Measurements from ENCODE around the gene ITGB5.

ITGB5 gene

DNA sequence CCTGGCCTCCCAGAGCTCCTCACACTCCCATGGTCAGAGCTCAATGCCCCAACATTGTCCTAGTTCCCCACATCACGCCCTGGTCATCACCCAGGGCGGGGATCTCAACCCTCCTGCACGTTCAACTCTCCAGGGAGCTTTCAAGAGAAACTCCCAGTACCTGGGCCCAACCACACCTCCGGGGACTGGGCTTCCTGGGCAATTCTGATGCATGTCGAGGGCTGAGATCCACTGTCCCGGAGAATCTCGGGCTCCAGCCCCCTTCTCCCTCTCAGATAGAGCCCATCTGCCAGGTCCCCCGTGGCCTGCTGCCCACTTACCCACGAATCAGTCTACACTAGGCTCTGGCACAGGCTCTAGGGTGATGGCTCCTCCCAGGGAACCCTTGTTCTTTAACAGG is 117.7 kb downstream of the ITGB5 start (continued):
- TF ChIP-seq, protein P1, sequence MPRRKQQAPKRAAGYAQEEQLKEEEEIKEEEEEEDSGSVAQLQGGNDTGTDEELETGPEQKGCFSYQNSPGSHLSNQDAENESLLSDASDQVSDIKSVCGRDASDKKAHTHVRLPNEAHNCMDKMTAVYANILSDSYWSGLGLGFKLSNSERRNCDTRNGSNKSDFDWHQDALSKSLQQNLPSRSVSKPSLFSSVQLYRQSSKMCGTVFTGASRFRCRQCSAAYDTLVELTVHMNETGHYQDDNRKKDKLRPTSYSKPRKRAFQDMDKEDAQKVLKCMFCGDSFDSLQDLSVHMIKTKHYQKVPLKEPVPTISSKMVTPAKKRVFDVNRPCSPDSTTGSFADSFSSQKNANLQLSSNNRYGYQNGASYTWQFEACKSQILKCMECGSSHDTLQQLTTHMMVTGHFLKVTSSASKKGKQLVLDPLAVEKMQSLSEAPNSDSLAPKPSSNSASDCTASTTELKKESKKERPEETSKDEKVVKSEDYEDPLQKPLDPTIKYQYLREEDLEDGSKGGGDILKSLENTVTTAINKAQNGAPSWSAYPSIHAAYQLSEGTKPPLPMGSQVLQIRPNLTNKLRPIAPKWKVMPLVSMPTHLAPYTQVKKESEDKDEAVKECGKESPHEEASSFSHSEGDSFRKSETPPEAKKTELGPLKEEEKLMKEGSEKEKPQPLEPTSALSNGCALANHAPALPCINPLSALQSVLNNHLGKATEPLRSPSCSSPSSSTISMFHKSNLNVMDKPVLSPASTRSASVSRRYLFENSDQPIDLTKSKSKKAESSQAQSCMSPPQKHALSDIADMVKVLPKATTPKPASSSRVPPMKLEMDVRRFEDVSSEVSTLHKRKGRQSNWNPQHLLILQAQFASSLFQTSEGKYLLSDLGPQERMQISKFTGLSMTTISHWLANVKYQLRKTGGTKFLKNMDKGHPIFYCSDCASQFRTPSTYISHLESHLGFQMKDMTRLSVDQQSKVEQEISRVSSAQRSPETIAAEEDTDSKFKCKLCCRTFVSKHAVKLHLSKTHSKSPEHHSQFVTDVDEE (CRISPR knock-in tag; IDR thresholded peaks at IDR 0.05): no peak
- TF ChIP-seq BACH2 (CRISPR knock-in tag; IDR thresholded peaks at IDR 0.05; ENCODE audit: borderline replicate concordance) (no peak), ZNF565 (CRISPR knock-in tag; conservative IDR thresholded peaks at IDR 0.05; ENCODE audit: low read depth) (no peak)

DNA sequence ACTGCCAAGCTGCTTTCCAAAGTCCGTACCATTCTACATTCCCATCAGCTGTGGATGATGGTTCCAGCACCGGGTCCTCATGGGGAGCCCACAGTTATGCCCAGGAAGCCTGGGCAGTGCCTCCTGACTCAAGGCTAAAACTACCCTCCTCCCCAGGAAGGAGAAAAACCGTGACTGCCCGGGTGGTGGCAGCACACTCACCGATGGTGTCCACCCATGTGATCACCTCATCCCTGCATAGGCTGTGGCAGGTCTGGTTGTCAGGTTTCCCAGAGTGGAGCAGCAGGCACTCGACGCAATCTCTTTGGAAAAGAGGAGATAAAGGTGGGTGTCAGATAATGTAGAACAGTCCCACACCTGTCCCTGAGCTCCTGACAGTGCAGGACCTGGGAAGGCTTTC is 118.4 kb downstream of the ITGB5 start:
- TF ChIP-seq ZFP3 (CRISPR knock-in tag; IDR thresholded peaks at IDR 0.05) (no peak), RARB (CRISPR knock-in tag; IDR thresholded peaks at IDR 0.05) (no peak), ESRRG (CRISPR knock-in tag; IDR thresholded peaks at IDR 0.05) (no peak), TCF4 (CRISPR knock-in tag; IDR thresholded peaks at IDR 0.05; ENCODE audit: borderline replicate concordance) (no peak), TOX (CRISPR knock-in tag; IDR thresholded peaks at IDR 0.05; ENCODE audit: borderline replicate concordance) (no peak), GLIS3 (CRISPR knock-in tag; IDR thresholded peaks at IDR 0.05) (no peak), SNAI2 (CRISPR knock-in tag; IDR thresholded peaks at IDR 0.05) (no peak), ZNF8 (CRISPR knock-in tag; IDR thresholded peaks at IDR 0.05) (no peak), ARNTL (CRISPR knock-in tag; IDR thresholded peaks at IDR 0.05; ENCODE audit: borderline replicate concordance, low read depth) (no peak), ZFP30 (CRISPR knock-in tag; IDR thresholded peaks at IDR 0.05) (no peak), PPARA (CRISPR knock-in tag; IDR thresholded peaks at IDR 0.05; ENCODE audit: borderline replicate concordance) (no peak), BACH2 (CRISPR knock-in tag; IDR thresholded peaks at IDR 0.05; ENCODE audit: borderline replicate concordance) (no peak), CSDC2 (CRISPR knock-in tag; IDR thresholded peaks at IDR 0.05) (no peak), ZC3H10 (CRISPR knock-in tag; IDR thresholded peaks at IDR 0.05) (no peak), OSR1 (CRISPR knock-in tag; IDR thresholded peaks at IDR 0.05) (no peak)
- TF ChIP-seq, protein P2, sequence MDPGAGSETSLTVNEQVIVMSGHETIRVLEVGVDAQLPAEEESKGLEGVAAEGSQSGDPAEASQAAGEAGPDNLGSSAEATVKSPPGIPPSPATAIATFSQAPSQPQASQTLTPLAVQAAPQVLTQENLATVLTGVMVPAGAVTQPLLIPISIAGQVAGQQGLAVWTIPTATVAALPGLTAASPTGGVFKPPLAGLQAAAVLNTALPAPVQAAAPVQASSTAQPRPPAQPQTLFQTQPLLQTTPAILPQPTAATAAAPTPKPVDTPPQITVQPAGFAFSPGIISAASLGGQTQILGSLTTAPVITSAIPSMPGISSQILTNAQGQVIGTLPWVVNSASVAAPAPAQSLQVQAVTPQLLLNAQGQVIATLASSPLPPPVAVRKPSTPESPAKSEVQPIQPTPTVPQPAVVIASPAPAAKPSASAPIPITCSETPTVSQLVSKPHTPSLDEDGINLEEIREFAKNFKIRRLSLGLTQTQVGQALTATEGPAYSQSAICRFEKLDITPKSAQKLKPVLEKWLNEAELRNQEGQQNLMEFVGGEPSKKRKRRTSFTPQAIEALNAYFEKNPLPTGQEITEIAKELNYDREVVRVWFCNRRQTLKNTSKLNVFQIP (CRISPR knock-in tag; IDR thresholded peaks at IDR 0.05; ENCODE audit: borderline replicate concordance, low read depth): no peak
- TF ChIP-seq, protein P3, sequence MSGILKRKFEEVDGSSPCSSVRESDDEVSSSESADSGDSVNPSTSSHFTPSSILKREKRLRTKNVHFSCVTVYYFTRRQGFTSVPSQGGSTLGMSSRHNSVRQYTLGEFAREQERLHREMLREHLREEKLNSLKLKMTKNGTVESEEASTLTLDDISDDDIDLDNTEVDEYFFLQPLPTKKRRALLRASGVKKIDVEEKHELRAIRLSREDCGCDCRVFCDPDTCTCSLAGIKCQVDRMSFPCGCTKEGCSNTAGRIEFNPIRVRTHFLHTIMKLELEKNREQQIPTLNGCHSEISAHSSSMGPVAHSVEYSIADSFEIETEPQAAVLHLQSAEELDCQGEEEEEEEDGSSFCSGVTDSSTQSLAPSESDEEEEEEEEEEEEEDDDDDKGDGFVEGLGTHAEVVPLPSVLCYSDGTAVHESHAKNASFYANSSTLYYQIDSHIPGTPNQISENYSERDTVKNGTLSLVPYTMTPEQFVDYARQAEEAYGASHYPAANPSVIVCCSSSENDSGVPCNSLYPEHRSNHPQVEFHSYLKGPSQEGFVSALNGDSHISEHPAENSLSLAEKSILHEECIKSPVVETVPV (CRISPR knock-in tag; IDR thresholded peaks at IDR 0.05): no peak
- TF ChIP-seq, protein P4, sequence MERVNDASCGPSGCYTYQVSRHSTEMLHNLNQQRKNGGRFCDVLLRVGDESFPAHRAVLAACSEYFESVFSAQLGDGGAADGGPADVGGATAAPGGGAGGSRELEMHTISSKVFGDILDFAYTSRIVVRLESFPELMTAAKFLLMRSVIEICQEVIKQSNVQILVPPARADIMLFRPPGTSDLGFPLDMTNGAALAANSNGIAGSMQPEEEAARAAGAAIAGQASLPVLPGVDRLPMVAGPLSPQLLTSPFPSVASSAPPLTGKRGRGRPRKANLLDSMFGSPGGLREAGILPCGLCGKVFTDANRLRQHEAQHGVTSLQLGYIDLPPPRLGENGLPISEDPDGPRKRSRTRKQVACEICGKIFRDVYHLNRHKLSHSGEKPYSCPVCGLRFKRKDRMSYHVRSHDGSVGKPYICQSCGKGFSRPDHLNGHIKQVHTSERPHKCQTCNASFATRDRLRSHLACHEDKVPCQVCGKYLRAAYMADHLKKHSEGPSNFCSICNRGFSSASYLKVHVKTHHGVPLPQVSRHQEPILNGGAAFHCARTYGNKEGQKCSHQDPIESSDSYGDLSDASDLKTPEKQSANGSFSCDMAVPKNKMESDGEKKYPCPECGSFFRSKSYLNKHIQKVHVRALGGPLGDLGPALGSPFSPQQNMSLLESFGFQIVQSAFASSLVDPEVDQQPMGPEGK (CRISPR knock-in tag; IDR thresholded peaks at IDR 0.05; ENCODE audit: borderline replicate concordance): no peak
- TF ChIP-seq, protein P5, sequence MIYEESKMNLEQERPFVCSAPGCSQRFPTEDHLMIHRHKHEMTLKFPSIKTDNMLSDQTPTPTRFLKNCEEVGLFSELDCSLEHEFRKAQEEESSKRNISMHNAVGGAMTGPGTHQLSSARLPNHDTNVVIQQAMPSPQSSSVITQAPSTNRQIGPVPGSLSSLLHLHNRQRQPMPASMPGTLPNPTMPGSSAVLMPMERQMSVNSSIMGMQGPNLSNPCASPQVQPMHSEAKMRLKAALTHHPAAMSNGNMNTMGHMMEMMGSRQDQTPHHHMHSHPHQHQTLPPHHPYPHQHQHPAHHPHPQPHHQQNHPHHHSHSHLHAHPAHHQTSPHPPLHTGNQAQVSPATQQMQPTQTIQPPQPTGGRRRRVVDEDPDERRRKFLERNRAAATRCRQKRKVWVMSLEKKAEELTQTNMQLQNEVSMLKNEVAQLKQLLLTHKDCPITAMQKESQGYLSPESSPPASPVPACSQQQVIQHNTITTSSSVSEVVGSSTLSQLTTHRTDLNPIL (CRISPR knock-in tag; IDR thresholded peaks at IDR 0.05; ENCODE audit: low read depth): no peak
- ATAC-seq: no peak

DNA sequence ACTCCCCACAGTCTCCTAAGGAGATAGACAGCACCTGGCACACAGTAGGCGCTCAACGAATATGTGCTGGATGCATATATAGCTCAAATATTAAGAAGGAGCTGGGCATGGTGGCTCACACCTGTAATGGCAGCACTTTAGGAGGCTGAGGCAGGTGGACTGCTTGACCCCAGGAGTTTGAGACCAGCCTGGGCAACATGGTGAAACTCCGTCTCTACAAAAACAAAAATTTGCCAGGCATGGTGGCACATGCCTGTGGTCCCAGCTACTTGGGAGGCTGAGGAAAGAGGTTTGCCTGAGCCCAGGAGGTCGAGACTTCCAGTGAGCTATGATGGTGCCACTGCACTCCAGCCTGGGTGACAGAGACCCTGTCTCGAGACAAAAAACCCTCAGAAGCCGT is 119.5 kb downstream of the ITGB5 start:
- TF ChIP-seq OSR1 (CRISPR knock-in tag; IDR thresholded peaks at IDR 0.05) (no peak), BACH2 (CRISPR knock-in tag; IDR thresholded peaks at IDR 0.05; ENCODE audit: borderline replicate concordance) (no peak), TCF4 (CRISPR knock-in tag; IDR thresholded peaks at IDR 0.05; ENCODE audit: borderline replicate concordance) (no peak), TOX (CRISPR knock-in tag; IDR thresholded peaks at IDR 0.05; ENCODE audit: borderline replicate concordance) (no peak), ZNF8 (CRISPR knock-in tag; IDR thresholded peaks at IDR 0.05) (no peak), CSDC2 (CRISPR knock-in tag; IDR thresholded peaks at IDR 0.05) (no peak), ARNTL (CRISPR knock-in tag; IDR thresholded peaks at IDR 0.05; ENCODE audit: borderline replicate concordance, low read depth) (no peak), ISL1 (CRISPR knock-in tag; IDR thresholded peaks at IDR 0.05) (no peak), GLIS3 (CRISPR knock-in tag; IDR thresholded peaks at IDR 0.05) (no peak), ZFP30 (CRISPR knock-in tag; IDR thresholded peaks at IDR 0.05) (no peak), ZFP3 (CRISPR knock-in tag; IDR thresholded peaks at IDR 0.05) (no peak), RARB (CRISPR knock-in tag; IDR thresholded peaks at IDR 0.05) (no peak)
- TF ChIP-seq, protein P1 (CRISPR knock-in tag; IDR thresholded peaks at IDR 0.05): no peak
- TF ChIP-seq, protein P5 (CRISPR knock-in tag; IDR thresholded peaks at IDR 0.05; ENCODE audit: low read depth): no peak
- TF ChIP-seq, protein P3 (CRISPR knock-in tag; IDR thresholded peaks at IDR 0.05): no peak
- no peak for ATAC-seq

Data from SK-N-SH treated with all-trans-retinoic acid at 6 μM for 48 hours (cell line).